Measurements from ENCODE around the gene C11orf97.

Gene C11orf97

DNA sequence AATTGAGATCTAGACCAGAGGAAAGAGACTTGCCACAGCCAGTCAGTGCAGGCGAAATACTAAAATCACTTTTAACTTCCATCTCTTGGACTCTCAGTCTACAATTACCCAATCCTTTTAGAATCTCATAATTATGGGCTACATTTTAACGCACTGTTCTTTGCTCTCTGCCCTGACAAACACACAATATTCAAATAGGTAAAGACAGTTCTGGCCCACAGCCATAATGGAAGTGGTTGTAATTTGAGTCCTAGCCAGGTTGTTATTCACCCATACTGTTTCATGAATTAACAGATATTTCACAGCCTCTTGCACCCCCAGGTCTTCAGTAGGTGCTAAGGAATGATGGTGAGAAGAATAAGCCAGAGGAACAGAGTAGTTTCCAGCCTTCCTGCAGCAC, 830 bp downstream of the C11orf97 start:
- POLR2A ChIA-PET, result no interaction called here
- Histone ChIP-seq H3K36me3 (ENCODE audit: control insufficient read depth in 2 of 2, insufficient read depth in 1 of 2, low read length in 2 of 2) (no peaks in the 10 kb centered on the region), H3K27ac (ENCODE audit: extremely low read depth, low read depth, low read length) (no peak overlapping the region), H3K9me3 (ENCODE audit: control insufficient read depth, insufficient read depth, low read depth, low read length) (no peaks in the 10 kb centered on the region), H3K4me1 (ENCODE audit: control insufficient read depth, insufficient read depth, low read length) (0 out of 2 replicates have a peak, but pooled peaks cover 5% of the 10 kb centered on the region), H3K4me3 (ENCODE audit: low read depth, low read length) (no peak overlapping the region)
- peak; percentile 90 for TF ChIP-seq SP7 (tag by site-specific recombination; IDR thresholded peaks at IDR 0.05)
- TF ChIP-seq ZNF112 (tag by site-specific recombination; IDR thresholded peaks at IDR 0.05), result no peak
- TF ChIP-seq RBAK (tag by site-specific recombination; IDR thresholded peaks at IDR 0.05), result no peak
- CTCF ChIA-PET, result interaction anchor here (0.7 to 2.6 kb wide), 3 partner anchors 8 to 618 kb away, joined by 3 to 9 read pairs (median 6); no protein-coding TSS in a partner anchor

DNA sequence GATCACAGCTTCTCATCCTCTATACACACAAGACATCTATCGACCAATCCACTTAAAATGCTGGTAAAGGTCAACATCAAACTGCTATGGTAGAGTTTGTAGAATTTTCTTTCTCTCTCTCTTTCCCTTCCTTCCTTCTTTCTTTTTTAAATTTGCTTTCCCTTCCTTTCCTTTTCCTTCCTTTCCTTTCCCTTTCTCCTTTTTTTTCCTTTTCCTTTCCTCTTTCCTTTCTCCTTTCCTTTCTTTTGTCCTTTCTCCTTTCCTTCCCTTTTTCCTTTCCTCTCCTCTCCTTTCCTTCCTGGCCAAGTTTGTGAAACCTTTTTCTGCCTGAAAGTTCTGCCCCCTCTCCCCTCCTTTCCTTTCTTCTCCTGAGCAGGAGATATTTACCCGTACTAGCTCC, 3.1 kb downstream of the C11orf97 start:
- TF ChIP-seq PRDM1 (tag by site-specific recombination; IDR thresholded peaks at IDR 0.05), result peak; percentile 100
- TF ChIP-seq ZNF366 (tag by site-specific recombination; conservative IDR thresholded peaks at IDR 0.05), result peak; percentile 53
- no peak for TF ChIP-seq ZXDB (tag by site-specific recombination; IDR thresholded peaks at IDR 0.05)
- Histone ChIP-seq H3K36me3 (ENCODE audit: control insufficient read depth in 2 of 2, insufficient read depth in 1 of 2, low read length in 2 of 2) (no peaks in the 10 kb centered on the region), H3K4me3 (ENCODE audit: low read depth, low read length) (no peak overlapping the region), H3K9me3 (ENCODE audit: control insufficient read depth, insufficient read depth, low read depth, low read length) (no peaks in the 10 kb centered on the region), H3K27ac (ENCODE audit: extremely low read depth, low read depth, low read length) (no peak overlapping the region), H3K4me1 (ENCODE audit: control insufficient read depth, insufficient read depth, low read length) (0 out of 2 replicates have a peak, but pooled peaks cover 5% of the 10 kb centered on the region)
- ChIA-PET POLR2A (no interaction called here), CTCF (interaction anchor here (0.7 to 2.6 kb wide), 3 partner anchors 10 to 620 kb away, joined by 6 to 9 read pairs (median 6); no protein-coding TSS in a partner anchor)

DNA sequence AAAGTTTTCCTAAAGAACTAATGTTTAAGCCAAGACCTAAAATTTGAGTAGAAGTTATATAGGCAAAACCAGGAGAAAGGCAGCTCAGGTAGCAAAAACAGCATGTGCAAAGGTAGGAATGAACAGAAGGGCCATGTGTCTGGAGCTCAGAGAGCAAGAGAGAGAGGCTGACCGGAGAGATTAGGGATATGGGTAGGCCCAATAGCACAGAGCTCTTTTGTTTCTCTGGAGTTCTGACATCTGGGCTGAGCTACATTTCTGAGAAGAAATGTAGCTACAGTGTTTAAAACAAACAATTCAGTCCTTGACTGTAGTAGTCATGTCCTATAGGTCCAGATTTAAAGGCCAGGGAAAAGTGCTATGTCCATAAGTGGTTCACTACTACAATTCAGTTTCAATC, 4.5 kb downstream of the C11orf97 start:
- ChIA-PET CTCF (interaction anchor here (0.7 to 1.8 kb wide), 9 partner anchors 9 to 1604 kb away, joined by 3 to 6 read pairs (median 3); no protein-coding TSS in a partner anchor), POLR2A (no interaction called here)
- H3K27ac ChIP-seq (ENCODE audit: extremely low read depth, low read depth, low read length), result no peak overlapping the region
- 0 out of 2 replicates have a peak, but pooled peaks cover 5% of the 10 kb centered on the region for H3K4me1 ChIP-seq (ENCODE audit: control insufficient read depth, insufficient read depth, low read length)
- H3K36me3 ChIP-seq (ENCODE audit: control insufficient read depth in 2 of 2, insufficient read depth in 1 of 2, low read length in 2 of 2), result no peaks in the 10 kb centered on the region
- no peak overlapping the region for H3K4me3 ChIP-seq (ENCODE audit: low read depth, low read length)
- H3K9me3 ChIP-seq (ENCODE audit: control insufficient read depth, insufficient read depth, low read depth, low read length), result no peaks in the 10 kb centered on the region
- TF ChIP-seq, protein P1, sequence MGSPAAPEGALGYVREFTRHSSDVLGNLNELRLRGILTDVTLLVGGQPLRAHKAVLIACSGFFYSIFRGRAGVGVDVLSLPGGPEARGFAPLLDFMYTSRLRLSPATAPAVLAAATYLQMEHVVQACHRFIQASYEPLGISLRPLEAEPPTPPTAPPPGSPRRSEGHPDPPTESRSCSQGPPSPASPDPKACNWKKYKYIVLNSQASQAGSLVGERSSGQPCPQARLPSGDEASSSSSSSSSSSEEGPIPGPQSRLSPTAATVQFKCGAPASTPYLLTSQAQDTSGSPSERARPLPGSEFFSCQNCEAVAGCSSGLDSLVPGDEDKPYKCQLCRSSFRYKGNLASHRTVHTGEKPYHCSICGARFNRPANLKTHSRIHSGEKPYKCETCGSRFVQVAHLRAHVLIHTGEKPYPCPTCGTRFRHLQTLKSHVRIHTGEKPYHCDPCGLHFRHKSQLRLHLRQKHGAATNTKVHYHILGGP (tag by site-specific recombination; IDR thresholded peaks at IDR 0.05), result no peak
- TF ChIP-seq ZNF19 (tag by site-specific recombination; IDR thresholded peaks at IDR 0.05; ENCODE audit: low read depth) (no peak), MZF1 (tag by site-specific recombination; IDR thresholded peaks at IDR 0.05; ENCODE audit: borderline replicate concordance) (no peak), HOXA7 (CRISPR knock-in tag; IDR thresholded peaks at IDR 0.05; ENCODE audit: borderline replicate concordance) (no peak), HOXC10 (CRISPR knock-in tag; IDR thresholded peaks at IDR 0.05) (no peak), ZNF561 (tag by site-specific recombination; IDR thresholded peaks at IDR 0.05; ENCODE audit: borderline replicate concordance) (no peak), ZIC2 (tag by site-specific recombination; IDR thresholded peaks at IDR 0.05) (no peak), ZNF510 (tag by site-specific recombination; IDR thresholded peaks at IDR 0.05; ENCODE audit: insufficient replicate concordance) (no peak), ZNF624 (tag by site-specific recombination; IDR thresholded peaks at IDR 0.05) (no peak), ZNF133 (tag by site-specific recombination; IDR thresholded peaks at IDR 0.05) (no peak), ZNF664 (tag by site-specific recombination; IDR thresholded peaks at IDR 0.05) (no peak), ZNF174 (tag by site-specific recombination; IDR thresholded peaks at IDR 0.05) (no peak), ZNF701 (tag by site-specific recombination; IDR thresholded peaks at IDR 0.05) (no peak), ZNF132 (tag by site-specific recombination; IDR thresholded peaks at IDR 0.05; ENCODE audit: borderline replicate concordance) (no peak), SCRT2 (tag by site-specific recombination; IDR thresholded peaks at IDR 0.05) (no peak)
- TF ChIP-seq, protein P2, sequence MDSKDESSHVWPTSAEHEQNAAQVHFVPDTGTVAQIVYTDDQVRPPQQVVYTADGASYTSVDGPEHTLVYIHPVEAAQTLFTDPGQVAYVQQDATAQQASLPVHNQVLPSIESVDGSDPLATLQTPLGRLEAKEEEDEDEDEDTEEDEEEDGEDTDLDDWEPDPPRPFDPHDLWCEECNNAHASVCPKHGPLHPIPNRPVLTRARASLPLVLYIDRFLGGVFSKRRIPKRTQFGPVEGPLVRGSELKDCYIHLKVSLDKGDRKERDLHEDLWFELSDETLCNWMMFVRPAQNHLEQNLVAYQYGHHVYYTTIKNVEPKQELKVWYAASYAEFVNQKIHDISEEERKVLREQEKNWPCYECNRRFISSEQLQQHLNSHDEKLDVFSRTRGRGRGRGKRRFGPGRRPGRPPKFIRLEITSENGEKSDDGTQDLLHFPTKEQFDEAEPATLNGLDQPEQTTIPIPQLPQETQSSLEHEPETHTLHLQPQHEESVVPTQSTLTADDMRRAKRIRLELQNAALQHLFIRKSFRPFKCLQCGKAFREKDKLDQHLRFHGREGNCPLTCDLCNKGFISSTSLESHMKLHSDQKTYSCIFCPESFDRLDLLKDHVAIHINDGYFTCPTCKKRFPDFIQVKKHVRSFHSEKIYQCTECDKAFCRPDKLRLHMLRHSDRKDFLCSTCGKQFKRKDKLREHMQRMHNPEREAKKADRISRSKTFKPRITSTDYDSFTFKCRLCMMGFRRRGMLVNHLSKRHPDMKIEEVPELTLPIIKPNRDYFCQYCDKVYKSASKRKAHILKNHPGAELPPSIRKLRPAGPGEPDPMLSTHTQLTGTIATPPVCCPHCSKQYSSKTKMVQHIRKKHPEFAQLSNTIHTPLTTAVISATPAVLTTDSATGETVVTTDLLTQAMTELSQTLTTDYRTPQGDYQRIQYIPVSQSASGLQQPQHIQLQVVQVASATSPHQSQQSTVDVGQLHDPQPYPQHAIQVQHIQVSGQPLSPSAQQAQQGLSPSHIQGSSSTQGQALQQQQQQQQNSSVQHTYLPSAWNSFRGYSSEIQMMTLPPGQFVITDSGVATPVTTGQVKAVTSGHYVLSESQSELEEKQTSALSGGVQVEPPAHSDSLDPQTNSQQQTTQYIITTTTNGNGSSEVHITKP (tag by site-specific recombination; IDR thresholded peaks at IDR 0.05), result no peak
- TF ChIP-seq, protein P3, sequence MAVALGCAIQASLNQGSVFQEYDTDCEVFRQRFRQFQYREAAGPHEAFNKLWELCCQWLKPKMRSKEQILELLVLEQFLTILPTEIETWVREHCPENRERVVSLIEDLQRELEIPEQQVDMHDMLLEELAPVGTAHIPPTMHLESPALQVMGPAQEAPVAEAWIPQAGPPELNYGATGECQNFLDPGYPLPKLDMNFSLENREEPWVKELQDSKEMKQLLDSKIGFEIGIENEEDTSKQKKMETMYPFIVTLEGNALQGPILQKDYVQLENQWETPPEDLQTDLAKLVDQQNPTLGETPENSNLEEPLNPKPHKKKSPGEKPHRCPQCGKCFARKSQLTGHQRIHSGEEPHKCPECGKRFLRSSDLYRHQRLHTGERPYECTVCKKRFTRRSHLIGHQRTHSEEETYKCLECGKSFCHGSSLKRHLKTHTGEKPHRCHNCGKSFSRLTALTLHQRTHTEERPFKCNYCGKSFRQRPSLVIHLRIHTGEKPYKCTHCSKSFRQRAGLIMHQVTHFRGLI (tag by site-specific recombination; IDR thresholded peaks at IDR 0.05), result no peak
- TF ChIP-seq, protein P4, sequence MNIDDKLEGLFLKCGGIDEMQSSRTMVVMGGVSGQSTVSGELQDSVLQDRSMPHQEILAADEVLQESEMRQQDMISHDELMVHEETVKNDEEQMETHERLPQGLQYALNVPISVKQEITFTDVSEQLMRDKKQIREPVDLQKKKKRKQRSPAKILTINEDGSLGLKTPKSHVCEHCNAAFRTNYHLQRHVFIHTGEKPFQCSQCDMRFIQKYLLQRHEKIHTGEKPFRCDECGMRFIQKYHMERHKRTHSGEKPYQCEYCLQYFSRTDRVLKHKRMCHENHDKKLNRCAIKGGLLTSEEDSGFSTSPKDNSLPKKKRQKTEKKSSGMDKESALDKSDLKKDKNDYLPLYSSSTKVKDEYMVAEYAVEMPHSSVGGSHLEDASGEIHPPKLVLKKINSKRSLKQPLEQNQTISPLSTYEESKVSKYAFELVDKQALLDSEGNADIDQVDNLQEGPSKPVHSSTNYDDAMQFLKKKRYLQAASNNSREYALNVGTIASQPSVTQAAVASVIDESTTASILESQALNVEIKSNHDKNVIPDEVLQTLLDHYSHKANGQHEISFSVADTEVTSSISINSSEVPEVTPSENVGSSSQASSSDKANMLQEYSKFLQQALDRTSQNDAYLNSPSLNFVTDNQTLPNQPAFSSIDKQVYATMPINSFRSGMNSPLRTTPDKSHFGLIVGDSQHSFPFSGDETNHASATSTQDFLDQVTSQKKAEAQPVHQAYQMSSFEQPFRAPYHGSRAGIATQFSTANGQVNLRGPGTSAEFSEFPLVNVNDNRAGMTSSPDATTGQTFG (tag by site-specific recombination; IDR thresholded peaks at IDR 0.05; ENCODE audit: borderline replicate concordance), result no peak
